Myocyte (in vitro differentiated cells): ENCODE results near the gene MAP3K15. TPM values are rescaled to one million over a fixed set of nuclear protein-coding genes. Genes with fewer than 3 reads are reported as not detected.

Source experiments
- DNase-seq: peaks from one replicate; pipeline ENCODE4 v3.0.0-alpha.2; 2012; ENCODE audit warnings: low read depth
- polyA plus RNA-seq: library from polyadenylated mRNA; unstranded; fragments of >200 nt; gene quantifications from one replicate; pipeline ENCODE4 v1.2.1, GENCODE V29; 2012; ENCODE audit warnings: missing spikeins
- total RNA-seq: library from RNA; depleted of rRNA; stranded (reverse); fragments of >200 nt; gene quantifications from 2 replicates; pipeline ENCODE4 v1.2.3, GENCODE V29; 2014

MAP3K15 gene
- not detected in 2 replicates for total RNA-seq
- 0.06 TPM for polyA plus RNA-seq

DNA sequence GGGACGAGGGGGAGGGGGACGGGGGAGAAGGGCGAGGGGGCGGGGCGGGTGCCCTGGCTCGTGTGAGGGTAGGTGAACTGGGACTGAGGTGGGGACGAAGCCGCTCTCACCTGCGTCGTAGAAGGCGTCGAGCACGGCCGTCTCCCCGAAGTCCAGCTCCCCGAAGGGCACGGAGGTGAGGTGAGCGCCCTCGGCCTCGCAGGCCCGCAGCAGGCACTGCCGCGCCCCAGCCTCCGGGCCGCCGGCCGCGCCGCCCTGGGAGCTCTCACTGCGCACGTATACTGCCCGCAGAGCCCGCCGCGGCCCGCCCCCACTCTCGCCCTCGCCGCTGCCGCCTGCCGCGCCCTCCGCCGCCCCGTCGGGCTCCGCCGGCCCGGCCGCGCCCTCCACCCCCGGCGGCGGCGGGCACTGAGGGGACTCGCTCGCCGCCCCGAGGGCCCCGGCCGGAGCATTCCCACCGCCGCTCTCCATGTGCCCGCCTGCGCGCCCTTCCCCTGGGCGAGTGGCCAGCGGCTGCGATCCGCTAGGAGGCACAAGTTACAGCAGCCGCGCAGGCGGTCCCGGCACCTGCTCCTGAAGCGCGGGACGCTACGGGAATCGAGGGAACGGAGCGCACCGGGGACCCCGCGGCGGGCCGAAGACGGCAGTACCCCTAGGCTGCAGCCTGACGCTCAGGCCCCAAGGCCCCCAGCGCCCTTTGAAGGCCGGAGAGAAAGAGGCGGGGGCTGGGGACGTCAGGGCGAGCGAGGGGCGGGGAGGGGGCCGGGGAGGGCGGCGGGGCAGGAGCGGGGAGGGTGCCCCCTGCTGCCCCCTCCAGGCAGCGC, at the start of gene MAP3K15:
TSS of gene MAP3K15 (minus strand) at position 718 of the 824 bp plus-strand sequence. CDS start at position 471, 247 bp downstream.
- peak; percentile 23 for DNase-seq

DNA sequence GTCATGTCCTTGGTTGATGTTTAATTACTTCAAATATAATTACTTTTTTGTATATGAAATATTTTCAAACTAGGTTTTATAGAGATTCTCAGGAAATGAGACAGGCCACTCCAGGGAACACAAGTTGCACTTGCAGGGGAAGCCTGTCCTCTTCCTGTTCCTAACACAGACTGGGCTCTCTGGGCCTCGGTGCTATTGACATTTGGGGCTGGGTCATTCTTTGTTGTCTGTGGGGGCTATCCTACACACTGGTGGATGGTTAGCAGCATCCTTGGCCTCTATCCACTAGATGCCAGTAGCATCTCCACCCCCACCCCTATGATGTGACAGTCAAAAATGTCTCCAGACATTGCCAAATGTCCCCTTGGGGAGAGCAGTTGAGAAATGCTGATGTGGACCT, 49.3 kb upstream of the MAP3K15 start:
- no peak for DNase-seq

DNA sequence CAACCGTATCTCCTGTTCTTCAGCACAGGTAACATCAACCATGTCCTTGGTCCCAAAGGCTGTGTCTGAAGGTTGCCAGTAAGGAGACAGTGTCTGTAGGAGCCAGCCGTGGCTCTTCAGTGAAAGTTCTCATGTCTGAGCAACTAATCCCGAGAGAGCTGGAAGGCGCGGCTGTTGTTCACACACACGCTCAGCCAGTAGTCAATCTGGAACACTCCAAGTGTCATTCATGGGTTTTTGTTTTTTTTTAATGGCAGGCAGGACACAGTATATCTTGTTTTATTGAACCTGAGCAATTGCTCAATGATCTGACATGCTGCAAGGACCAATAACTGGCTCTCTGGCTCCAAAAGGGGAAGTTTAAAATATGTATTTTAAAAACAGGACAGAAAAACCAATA, 48.4 kb upstream of the MAP3K15 start:
- no peak for DNase-seq

DNA sequence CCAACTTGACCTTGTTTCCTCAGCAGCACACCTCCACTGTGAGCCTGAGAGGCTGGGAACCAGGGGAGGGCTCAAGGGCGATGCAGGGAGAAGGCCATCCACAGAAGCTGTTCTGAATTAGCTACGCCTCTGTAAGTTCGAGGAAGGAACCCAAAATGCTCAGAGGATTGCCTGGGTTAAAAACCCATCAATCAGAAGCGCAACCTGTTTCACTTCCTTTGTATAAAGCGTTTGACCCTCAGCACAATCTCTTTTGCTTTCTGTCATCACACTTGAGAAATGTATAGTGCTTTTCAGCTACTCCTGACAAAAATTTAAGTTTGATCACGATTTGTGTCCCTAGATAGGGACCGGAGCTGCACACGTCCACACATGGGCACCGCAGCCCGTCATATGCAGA, 48.0 kb upstream of the MAP3K15 start:
- DNase-seq = no peak

DNA sequence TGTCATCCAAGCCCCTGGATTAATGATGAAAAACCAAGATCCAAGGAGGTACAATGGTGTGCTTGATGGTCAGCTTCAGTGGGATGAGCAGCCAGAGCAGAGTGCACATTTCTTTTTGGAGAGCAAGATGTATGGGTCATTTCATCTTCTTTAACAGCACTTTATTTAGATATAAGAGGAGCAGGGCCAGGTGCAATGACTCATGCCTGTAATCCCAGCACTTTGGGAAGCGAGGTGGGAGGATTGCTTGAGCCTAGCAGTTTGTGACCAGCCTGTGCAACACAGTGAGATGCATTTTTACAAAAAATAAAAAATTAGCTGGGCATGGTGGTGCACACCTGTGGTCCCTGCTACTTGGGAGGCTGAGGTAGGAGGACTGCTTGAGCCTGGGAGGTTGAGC, 45.3 kb upstream of the MAP3K15 start:
- DNase-seq = peak; percentile 19

DNA sequence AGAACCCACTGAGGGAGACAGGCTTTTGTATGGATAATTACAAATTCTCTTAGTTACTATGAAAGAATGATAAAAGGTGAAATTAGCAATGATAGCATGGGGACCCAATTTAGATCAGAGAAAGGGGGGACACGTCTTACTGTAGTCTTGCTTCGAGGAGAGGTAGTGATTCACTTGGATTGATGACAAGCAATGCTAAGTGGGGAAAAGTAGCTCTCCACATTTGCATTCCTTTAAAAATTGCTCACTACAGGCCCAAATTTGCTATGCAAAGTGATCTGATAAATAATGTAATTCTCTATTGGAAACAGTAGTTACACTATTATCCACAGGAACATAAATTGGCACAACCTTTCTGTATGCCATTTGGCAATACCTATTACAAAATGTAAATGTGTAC, 42.5 kb upstream of the MAP3K15 start:
- DNase-seq = no peak

- DNase-seq = no peak
Measured at GRCh38 chrX:19556202-19556601, 40.9 kb upstream of the MAP3K15 start.

DNA sequence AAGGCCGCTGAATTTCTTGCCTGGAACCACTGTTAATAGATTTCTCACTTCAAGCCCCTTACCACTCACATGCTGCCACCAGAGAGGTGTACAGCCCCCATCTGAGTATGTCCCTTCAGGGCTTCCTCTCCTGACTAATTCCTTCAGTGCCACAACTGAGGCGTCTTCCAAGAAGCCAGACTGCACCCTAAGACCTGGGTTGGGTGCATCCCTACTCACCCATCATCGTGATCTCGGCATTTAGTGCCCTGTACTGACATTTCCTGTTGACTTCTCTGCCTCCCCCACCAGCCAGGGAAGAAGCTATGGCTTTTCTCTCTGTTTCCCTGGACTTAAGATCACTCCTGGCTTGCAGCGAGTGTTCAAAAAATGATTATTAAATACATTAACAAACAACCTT, 40.4 kb upstream of the MAP3K15 start:
- DNase-seq = no peak

GRCh38 chrX:19555236-19555635, 39.9 kb upstream of the MAP3K15 start:
- no peak for DNase-seq

DNA sequence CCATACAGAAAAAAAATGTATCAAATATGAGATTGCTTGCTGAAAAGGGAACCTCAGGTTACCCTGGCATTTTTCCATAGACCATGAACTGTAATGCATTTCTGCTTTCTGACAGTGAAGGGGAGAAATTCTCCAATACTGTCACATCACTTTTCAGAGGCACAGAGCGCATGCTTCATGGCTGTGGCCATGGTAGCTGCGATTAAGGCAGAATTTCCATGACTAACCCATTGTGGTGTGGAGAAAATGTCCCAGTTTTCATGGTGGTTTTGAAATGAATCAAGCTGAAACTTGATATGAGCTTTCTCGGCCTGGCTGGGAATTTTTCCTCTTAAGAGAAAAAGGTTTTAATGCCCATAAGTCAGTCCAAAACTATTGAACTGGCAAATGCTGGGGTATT, 39.5 kb upstream of the MAP3K15 start:
- peak; percentile 76 for DNase-seq

DNA sequence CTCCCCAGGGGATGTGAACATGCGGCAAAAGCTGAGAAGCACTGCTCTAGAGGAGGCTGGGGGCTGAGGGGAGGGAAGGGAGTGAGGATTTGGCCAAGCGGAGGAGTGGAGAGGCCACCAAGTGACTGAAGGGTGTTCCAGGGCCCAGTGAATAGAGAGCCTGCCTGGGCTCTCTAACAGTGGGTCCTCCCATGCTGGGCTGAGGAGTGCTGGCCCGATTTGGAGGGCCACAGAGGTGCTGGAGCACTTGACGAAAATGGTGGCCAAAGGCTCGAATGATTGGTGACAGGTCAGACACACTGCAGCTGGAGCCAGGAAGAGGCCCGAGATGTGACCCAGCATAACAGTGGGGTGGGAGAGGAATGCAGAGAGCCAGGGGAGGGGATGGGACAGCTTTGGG, 37.5 kb upstream of the MAP3K15 start:
- no peak for DNase-seq

GRCh38 chrX:19549838-19550237, 34.5 kb upstream of the MAP3K15 start:
- DNase-seq = no peak

- DNase-seq = no peak
Measured at GRCh38 chrX:19548934-19549333, 33.6 kb upstream of the MAP3K15 start.

DNA sequence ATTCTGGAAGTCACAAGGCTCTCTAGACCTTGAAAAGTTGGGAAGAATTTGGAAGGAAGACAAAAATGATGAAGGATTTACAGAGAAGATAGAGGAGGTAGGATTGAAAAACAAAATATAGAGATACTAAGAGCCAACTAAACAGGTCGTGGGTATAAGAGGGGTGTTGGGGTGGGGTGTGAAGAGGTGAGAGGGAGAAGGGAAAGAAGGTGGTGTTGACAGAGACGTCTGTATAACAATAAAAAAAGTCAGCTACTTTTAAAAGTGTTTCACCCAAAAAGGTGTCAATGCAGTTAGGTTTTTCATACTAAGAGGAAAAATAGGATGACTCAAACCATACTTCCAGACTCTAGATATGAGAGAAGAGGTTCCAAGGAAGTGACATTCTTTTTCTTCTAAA, 33.0 kb upstream of the MAP3K15 start:
- DNase-seq = no peak

GRCh38 chrX:19545651-19546050, 30.3 kb upstream of the MAP3K15 start:
- DNase-seq = no peak

DNA sequence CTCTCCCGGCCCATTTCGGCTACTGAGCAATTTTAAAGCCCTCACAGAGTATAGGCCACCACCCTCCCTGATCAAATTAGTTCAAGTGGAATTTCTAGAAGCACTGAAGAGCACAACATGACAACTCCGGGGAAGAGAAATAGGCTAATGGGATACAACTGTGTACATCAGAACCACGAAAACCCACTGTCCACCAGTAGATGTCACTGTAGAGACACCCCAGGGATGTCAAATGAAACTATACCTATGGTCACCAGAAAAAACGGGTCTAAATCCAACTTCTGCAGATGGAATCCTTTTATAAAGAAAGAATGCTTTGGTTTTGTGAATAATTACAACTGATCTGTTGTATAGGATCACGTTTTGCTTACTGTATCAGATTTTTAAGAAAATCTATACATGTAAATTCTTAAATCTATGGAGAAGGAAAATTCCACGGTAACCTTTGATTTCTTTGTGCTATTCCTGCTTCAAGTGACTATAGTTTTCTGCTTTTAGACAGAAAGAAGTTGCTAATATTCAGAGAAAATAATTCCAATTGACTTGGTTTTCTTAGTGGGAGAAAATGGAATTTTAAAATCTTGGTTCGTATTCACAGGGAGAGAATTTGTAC, 29.5 kb upstream of the MAP3K15 start:
- DNase-seq = peak; percentile 56

- DNase-seq = no peak
Measured at GRCh38 chrX:19543951-19544381, 28.7 kb upstream of the MAP3K15 start.

DNA sequence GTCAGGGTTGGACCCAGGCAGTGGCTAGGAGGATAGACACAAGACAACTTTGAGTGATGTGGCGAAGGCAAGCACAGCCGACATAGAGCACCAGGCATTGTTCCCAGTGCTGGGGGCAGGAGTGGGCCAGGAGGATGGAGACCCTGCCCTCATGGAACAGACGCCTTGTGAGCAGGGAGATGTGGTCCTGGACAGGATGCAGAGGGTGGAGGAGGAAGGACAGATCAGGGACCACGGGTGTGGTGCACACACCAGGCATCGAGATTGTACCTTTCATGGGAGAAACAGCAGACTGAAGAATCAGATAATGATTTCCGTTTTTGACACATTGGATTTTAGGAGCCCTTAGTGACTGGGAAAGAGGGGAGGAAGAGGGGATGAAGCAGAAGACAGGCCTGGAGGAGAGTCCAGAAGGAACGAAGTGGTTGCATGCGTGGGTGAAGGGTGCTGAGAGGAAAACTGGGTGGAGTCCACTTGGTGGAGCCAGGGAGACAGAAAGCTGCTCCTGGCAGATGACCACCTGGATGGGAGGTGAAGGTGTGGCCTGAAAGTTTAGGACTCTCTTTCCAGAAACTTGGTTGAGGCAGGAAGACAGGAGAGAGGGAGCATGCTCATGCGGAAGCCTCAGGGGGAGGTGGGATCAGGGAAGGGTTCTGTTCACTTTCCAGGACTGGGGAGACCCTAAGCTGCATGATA, 27.9 kb upstream of the MAP3K15 start:
- DNase-seq = no peak

DNA sequence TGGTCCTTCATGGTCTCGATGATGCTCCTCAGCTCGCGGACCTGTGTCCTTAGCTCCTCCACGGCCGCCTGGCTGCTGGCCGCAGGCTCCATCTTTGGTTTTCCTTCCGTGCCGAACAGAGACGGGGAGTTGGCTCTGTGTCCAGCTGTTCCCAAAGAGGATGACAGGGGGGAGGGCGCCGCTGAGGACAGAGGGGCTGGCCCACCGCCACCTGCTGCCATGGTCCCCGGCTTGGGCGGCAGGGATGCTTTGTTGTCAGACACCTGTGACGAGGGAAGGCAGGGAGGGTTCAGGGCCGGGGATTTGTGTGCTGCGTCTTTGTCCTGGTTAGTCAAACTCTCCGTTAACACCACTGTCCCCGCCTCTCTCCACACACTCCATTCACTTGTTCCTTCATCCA, 26.6 kb upstream of the MAP3K15 start:
- DNase-seq = no peak

GRCh38 chrX:19541196-19541595, 25.9 kb upstream of the MAP3K15 start:
- DNase-seq = no peak

DNA sequence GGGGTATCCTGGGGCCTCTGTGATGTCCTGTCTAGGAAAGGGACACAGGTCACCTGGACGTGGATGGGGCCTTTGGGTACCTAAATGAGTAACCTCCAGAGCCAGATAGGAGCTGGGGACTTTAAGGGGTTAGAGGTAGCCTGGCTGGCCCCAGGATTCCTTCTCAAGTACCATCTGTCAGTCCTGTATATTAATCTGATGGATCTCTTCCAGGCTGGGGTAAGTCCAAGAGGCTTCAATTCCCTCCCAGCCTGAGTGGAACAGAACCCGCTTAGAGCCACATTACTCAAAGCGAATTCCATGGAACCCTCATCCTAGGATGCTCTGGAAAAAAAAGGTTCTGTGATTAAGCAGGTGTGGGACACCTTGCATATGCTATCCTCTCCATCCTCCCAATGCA, 24.8 kb upstream of the MAP3K15 start:
- no peak for DNase-seq

DNA sequence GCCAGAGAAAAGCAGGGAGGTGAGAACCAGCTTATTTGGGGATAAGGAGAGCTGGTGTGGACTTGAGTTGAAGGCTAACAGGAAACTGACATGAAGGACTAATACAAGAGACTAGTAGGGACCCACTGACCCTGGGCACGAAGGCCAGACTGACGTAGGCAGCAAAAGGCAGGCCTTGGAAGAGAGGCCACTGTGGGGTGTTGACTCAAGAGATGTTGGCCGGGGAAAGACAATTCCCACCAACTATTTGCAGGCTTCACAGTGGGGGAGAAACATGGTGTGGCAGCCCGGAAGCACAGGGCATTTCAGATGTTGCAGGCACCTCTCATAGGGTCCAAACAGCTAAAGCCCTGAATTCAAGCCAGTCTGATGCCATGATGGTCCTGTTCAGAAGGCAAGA, 24.4 kb upstream of the MAP3K15 start:
- no peak for DNase-seq
